RPMI7951 (cell line): ENCODE results near the gene DDOST. TPM values are rescaled to one million over a fixed set of nuclear protein-coding genes. Genes with fewer than 3 reads are reported as not detected.
A peak's percentile ranks its signal among the peaks of the same experiment; 100 is the strongest.
"Not testable (repeated sequence)": the region's sequence is repeated elsewhere in the genome, so short reads cannot be mapped to it uniquely, and the experiment has no call there.

Experiments used
- DNase-seq: peaks from one replicate; pipeline ENCODE4 v3.0.0-alpha.2; 2012; ENCODE audit warnings: low read depth
- total RNA-seq: library from RNA; depleted of rRNA; stranded (reverse); fragments of >200 nt; shearing (Covaris generic); gene quantifications from 2 replicates; pipeline ENCODE4 v1.2.3, GENCODE V29; 2014

Gene DDOST
- total RNA-seq, 1 experiment from 2014 or later = 456 TPM

DNA sequence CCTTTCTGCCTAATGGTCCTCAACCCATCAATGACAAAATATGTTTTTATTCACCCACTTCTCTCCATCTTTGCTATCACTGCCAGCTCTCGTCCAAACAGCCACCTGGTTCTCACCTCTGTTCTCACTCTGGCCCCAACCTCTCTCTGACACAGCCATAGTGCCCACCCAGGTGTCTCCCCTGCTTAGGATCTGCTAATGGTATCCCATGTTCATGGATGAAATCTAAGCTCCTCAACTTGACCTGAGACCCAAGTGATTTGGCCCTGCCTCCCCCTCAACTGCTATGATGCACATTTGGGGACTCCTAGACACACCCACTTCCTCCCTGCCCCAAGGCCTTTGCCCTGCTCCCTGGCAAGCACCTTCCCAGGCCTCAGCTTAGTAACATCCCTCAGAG lies 30.7 kb upstream of the DDOST start:
- DNase-seq = no peak

DNA sequence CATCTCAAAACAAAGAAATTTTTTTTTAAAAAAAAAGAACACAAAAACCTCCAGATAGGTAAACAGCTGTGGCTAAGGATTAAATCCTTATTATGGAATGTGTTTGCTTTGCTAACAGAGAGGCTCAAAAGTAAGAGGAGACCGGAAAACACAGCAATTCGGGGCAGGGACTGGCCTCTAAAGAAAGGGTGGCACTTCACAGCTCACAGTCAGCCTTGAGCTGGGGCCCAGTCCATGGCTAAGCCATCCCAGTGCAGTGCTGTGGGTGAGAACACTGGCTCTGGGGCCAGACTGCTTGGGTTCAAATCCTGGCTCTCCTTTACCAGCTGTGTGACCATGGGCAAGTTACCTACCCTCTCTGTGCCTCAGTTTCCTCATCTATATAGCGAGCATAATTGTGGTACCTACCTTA lies 28.5 kb upstream of the DDOST start:
- DNase-seq = no peak

DNA sequence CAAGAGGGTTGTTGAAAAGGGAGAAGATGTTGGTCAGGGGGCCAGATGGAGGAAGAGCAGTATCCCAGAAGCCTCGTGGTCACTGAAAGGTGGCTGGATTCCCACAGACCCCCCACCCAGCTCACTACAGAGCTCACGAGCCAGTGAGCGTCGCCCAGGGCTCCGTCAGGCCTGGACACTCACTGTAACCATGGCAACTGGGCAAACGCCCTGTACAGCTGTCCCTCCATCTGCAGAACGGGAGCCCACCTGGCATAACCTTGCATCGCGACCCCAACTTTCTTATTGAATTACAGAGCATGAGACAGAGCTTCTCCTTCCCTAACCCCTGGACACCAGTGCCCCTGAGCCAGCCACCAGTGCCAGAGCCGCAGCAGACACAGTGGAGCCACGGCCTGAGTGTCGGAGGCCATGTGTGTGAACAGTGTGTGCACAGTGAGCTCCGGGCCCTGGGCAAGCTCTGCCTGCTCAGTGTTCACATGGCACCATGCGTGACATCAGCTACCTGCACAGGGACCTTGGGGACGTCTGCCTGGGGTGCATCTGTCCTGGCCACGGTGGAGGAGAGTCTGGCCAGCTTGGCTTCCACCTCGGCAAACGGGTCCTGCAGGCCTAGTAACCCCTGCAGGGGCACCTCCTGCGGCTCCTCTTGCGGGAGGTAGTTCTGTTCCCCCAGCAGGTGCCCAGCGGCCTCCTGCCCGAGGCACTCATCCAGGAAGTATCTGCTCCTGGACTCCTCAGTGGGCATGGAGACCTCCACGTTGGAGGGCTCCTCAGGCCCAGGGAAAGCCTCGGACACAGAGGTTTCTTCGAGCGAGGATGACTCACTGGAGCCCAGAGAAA lies 25.9 kb upstream of the DDOST start:
- DNase-seq = no peak

DNA sequence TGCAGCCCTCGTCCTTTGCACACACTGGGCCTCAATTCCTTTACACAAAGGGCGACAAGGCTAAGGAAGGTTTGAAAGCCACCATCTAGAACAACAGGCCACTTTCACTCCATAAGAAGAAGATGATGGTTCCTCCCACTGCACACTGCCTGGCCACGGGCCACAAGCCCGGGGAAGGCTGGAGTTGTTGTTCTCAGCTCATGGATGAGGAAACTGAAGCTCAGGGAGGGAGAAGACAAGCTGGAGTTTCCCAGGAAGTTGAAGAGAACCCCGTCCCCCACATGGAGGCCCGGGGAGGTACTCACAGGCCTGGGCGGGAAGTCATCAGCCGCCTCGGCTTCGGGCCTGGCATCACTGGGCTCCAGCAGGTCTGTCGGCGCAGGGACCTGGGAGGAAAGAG lies 24.6 kb upstream of the DDOST start:
- no peak for DNase-seq

DNA sequence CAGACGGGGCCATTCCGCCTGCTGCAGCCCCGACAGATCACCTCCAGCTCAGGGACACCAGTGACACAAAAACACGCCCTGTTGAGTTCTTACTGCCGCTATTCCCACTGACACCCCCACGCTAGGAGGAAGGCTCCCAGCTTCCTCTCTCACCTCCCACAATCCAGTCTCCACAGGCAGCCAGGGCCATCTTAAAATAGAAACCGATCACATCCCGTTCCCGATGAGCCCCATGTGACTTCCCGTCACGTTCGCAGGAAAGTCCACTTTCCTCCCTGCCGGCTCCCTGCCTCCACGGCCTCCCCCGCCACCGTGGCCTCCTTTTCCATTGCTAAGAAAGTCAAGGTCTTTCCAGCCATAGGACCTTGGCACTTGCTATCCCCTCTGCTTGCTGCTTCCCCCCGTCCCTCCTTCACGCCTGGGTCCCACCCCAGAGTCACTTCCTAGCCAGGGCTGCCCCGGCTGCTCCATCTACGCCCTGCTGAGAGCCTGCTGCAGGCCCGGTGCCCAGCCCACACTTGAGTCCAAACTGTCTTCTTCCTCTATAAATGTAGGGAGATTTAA lies 24.0 kb upstream of the DDOST start:
- no peak for DNase-seq

DNA sequence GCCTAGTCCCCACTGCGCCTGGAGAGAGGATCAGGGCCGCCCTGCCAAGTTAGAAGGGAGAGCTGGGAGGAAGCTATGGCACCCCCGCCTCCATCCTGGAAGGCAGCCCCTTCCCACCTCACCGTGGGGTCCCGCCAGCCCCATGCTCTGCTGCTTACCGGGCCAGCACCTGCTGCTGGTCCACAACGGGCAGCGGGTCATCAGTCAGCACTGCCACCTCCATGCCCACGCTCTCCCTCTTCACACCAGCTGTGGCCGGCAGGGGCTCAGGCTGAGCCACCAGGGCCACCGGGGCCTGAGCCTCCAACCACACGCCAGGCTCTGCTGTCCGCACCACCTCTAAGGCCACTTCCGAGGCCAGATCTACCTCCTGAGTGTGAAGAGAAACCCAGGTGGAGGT lies 23.5 kb upstream of the DDOST start:
- DNase-seq = no peak

DNA sequence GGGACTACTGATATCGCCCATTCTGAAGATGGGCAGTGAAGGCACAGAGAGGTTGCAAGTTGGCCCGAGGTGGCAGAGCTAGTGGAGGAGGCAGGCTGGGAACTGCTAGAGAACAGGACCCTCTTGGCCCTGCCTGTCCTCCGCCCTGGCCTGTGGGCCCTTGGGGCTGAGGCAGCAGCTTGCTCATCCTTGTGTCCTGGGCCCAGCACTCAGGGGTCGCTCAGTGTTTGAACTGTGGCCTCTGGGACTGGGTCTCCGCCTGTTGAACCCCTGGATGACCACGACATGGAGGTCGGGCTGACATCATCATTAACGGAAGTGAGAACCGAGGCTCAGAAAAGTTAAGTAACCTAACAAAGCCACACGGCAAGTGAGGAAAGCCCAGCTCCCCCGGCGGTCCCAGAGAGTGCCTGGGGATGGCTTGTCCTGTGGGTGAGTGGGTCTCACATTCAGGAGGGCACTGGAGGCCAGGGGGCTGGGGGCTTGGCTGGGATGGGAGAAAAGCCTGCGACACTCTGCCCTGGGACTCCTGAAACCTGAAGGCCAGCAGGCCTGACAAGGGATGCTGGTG lies 23.0 kb upstream of the DDOST start:
- no peak for DNase-seq

DNA sequence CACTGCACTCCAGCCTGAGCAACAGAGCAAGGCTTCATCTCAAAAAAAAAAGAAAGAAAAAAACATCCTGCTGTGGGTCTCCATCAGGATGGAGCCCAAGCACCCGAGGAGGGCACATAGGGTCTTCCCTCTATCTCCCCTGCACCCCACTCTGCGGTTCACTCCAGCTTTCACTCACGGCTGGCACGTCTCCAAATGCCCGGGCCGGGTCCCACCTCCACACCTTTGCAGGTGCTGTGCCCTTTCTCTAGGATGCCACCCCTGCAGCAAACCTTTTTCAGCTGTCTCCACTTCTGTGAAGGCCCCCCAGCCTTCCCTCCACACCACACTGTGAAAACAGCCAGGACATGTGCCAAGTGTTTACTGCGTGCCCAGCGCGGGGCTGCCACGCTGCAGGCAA lies 22.4 kb upstream of the DDOST start:
- DNase-seq = no peak

DNA sequence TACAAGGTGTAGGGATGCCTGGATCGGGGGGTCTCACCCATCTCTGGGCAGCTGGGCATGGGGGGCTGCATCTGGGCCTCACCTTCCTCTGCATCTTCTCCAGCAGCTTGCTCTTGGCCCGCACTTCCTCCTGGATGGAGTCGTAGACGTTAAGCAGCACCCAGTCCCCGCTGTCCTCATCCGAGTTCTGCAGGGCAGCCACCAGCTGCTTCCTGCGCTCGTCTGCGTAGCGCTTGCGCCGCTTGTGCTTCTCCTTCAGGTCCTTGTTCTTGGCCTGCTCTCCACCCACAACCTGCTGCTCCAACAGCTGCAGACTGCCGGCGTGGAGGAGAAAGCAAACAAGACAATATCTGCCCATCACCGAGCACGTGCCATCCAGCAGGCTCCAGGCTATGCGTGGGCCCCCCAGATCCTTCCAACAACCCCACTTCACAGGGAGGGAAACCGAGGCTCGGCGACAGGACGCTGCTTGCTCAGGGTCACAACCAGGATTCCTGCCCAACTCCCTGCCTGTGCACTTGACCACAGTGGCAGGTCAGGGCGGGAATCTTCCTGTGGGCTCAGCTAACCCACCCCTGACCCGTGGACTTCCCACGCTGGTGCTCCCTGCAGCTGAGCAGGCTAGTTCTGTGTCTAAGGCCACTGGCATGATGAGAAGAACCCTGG lies 21.5 kb upstream of the DDOST start:
- DNase-seq = no peak

DNA sequence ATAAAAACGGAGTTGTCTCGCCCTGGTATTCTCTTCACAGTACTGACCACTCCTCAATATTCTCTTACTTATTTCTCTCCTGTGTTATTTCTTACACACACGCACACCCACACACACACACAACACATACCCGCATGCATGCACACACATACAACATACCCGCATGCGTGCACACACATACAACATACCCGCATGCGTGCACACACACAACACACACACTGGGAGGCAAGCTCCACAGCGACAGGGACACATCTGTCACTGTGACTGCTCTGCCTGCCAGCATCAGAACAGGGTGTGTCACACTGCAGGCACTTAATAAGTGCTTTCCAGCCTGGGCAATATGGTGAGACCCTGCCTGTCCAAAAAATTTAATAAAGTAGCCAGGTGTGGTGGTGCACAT lies 20.8 kb upstream of the DDOST start:
- DNase-seq = no peak

DNA sequence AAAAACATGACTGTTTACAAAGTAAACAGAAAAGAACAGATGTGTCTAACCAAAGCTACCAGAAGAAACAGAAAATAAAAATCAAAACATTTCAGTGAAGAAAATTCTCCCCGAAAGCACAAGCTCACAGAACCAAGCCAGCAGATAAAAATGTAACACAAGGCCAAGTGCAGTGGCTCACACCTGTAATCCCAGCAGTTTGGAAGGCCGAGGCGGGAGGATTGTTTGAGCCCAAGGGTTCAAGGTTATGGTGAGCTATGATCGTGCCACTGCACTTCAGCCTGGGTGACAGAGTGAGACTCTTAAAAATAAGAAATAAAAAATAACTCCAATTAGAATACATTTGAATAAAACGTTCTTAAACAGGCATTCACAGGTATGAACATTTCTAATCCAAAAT lies 19.1 kb upstream of the DDOST start:
- DNase-seq = no peak

DNA sequence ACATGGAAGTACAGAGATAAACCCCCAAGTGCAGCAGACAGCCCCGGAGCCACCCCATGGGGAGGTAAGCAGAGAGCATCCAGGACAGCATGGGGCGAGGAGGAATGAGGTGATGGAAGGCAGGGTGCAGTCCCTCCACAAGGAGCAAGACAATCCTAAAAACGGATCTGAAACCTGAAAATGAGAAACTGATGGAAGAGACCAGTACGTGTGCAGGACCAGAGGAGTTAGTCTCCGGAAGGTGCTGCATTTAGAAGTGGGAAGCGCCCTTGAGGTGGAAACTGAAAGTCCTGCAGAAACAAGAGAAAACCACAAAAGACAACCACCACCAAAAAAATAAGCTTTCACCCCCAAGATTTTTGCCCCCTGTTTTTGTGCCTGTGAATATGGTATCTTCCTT lies 17.4 kb upstream of the DDOST start:
- DNase-seq = no peak

DNA sequence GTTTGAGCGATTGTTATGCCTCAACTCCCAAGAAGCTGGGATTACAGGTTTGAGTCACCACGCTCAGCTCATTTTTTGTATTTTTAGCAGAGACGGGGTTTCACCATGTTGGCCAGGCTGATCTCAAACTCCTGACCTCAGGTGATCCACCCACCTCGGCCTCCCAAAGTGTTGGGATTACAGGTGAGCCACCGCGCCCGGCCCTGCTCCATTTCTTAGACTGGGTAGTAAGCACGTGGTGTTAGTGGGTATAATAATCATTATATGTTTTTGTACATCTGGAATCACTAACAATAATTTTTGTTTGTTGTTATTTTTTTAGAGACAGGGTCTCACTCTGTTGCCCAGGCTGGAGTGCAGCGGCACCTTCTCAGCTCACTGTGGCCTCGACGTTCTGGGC lies 12.5 kb upstream of the DDOST start:
- DNase-seq = not testable (repeated sequence)

DNA sequence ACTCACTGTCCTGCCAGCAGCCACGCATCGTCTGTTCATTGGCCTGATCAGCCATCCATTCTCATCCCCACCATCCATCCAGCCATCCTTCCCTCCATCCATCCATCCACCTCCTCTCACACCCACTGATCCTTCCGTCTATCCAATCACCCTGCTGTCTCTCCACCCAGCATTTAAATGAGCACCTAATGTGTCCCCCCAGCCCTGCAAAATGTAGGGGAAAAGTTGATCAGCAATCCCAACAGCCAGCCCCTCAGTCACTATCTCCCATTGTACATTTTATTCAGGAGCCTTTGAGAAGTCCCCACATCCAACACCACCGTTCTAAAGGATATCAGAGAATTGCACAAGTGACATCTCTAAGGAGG lies 11.1 kb upstream of the DDOST start:
- DNase-seq = no peak

DNA sequence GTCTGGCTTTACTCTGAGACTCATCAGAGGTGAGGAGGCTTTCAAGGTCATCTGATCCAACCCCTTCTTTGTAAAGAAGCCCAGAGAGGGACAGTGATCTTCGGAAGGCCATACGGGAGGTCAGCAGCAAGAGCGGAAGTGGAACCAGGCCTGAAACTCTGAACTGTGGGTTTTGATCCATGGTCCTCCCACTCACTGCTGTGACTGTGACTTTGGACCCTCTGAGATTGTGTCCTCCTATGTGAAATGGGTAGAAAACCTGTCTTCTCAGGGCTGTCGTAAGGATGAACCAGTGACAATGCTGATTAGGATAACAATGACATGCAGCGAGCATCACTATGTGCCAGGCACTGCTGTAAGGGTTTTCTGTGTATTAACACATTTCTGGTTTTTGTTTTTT lies 9.8 kb upstream of the DDOST start:
- no peak for DNase-seq

DNA sequence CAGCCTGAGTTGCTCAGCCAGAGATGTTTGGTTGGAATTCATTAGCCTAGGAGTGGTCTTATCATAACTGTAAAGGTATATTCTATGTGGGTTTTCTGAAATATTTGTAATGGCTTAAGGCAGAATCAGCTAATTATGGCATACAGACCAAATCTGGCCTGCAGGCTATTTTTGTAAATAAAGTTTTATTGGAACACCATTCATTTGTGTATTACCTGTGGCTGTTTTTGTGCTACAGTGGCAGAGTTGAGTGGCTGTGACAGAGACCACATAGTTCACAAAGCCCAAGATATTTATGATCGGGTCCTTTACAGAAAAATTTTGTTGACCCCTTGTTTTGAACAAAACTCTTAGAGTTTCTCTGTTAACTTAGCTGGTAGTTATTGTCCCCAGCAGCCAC lies 7.4 kb upstream of the DDOST start:
- no peak for DNase-seq

DNA sequence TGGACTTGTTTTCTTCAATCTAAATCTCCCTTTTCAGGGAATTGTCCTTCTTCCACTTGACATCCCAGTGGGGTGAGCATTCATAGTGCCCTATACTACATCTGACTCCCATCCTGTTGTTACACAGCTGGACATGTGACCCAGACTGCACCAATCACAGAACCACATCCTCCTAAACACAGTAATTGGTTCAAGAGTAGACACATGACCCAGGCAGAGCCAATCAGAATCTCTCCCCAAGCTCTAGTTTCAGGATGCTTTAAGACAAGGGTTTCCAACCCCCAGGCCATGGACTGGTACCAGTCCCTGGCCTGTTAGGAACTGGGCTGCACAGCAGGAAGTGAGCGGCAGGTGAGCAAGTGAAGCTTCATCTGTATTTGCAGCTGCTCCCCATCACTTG lies 5.6 kb upstream of the DDOST start:
- peak; percentile 63 for DNase-seq

DNA sequence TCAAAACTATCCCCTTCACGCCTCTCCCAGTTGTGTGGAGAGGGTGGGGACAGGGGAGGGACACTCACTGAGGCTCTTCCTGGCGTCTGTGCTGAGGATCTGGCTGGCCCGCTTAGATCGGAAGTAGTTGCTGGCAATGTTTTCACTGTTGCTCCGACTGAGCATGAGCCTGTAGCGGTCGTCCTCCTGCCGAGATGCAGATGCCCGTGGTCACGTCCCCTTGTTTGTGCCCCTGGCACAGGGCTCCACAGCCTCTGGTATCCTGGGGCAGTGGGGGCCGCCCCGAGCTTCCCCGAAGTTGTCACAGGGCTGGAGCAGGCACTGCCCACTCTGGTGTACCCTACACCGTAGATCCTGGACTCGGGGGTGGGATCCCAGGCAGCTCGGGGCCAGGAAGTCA lies 5.0 kb upstream of the DDOST start:
- no peak for DNase-seq

DNA sequence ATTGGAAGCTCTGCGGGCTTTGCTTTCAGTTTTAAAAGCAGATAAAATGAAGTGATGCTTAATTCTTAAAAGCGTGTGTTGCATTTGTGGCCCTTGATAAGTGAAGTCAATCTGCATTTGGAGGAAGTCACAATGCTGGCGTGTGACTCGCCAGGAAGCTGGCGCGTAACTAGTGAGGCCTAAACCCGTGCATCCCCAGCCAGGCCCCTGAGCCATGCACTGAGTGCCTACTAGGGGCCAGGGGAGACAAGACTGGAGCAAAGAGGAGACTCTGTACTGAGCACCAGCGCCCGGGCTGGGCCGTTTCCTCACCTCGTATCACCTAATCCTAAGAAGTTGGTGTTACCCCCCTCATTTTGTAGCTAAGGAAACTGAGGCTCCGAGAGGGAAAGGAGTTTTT lies 4.6 kb upstream of the DDOST start:
- no peak for DNase-seq

DNA sequence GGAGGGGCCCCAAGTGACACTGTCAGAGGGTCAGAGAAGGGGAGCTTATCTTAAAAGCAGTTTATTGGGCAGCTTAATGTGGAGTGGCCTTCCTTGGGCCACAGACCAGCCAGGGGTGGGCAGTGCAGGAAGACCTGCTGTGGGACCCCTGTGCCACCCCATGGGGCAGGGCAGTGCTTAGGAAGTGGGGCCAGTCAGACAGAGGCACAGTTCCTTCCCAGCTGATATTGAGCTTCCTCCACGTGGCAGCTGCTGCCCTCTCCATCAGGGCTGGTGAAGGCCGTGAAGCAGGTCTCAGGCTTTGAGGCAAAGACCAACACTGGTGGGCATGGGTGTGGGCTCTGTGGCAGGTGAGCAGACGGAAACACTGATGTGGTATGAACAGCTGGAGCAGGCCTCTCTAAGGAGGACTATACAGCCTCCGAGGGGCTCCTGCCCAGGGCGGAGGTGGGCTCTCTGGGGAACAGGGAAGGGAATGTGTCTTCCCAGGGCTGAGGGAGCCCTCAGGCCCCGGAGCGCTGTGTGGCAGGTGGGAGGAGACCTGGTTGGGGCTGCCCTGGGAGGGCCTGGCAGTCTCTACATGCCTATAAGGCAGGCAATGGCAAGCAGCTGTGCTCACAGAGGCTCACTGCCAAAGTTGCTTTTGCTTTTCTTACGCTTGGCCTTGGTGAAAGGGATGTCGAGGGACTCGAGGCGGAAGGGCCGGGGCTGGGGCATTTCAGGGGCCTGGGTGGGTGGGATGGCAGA lies 3.0 kb upstream of the DDOST start:
- DNase-seq = no peak

DNA sequence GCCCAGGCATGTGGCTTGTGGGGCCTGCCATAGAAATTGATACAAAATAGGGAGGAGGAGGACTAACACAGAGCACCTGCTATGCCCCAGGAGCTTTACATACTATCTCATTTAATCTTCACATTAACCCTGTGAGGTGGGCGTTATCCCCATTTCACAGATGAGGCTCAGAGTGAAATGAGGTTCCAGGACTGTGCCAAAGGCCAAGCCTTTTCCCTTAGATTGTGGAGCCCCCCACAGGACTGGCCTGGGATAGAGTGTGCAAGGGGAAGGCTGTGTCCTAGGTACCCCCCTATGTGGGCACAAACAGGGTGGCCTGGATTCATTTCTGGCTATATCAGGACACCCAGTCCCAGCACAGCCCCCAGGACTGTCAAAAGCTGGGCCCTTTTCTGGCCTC lies 2.2 kb upstream of the DDOST start:
- no peak for DNase-seq

DNA sequence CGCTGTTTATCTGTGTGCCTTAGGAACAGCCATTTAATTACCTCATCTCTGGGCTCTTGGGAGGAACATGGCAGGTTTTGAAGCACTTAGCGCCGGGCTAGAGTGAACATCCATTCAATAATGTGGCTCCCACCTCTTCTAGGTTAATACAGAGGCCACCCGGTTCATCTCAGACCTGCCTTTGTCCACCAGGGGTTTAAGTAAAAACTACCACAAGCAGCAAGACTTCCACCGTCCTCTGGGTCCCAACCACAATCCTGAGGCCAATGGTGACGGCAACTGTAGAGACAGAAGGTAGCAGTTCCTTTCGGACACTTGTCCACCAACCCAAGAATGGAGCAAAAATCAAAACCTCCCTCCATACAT lies 924 bp upstream of the DDOST start:
- no peak for DNase-seq
